ENCODE results near the gene NUP210L. TPM values are rescaled to one million over a fixed set of nuclear protein-coding genes. Genes with fewer than 3 reads are reported as not detected.

NUP210L gene
- total and polyA plus RNA-seq, 2 of the 13 experiments (the other 11 are each of a cell fraction or from before 2014, with no cell fraction given), result not detected

GRCh38 chr1:153963030-153963849 is 191.6 kb downstream of the NUP210L start, which contains the start of gene SLC39A1 (continued):
- peak; percentile 79; the same call in 1 of the 2 replicates for TF ChIP-seq TIGD3 (CRISPR knock-in tag; IDR thresholded peaks at IDR 0.05; ENCODE audit: borderline replicate concordance)
- TF ChIP-seq MBD4 (IDR thresholded peaks at IDR 0.05; ENCODE audit: borderline replicate concordance, low read length), result no peak
- no peak for TF ChIP-seq MAFF (IDR thresholded peaks at IDR 0.05; ENCODE audit: low read depth, low read length)
- peak; percentile 40; the same call in 1 of the 2 replicates for TF ChIP-seq RXRB (CRISPR knock-in tag; IDR thresholded peaks at IDR 0.05; ENCODE audit: borderline replicate concordance)
- 0 out of 2 replicates have a peak, but pooled peaks have one; percentile 24 for TF ChIP-seq KMT2B (CRISPR knock-in tag; IDR thresholded peaks at IDR 0.05)
- TF ChIP-seq SPEN (CRISPR knock-in tag; IDR thresholded peaks at IDR 0.05; ENCODE audit: low read depth), result peak; percentile 71
- TF ChIP-seq EEA1 (CRISPR knock-in tag; IDR thresholded peaks at IDR 0.05; ENCODE audit: borderline replicate concordance), result peak; percentile 19; the same call in 1 of the 2 replicates
- peak; percentile 45 for TF ChIP-seq ZNF263 (CRISPR knock-in tag; IDR thresholded peaks at IDR 0.05)
- peak; percentile 77 to 83 for TF ChIP-seq POLR2A (IDR thresholded peaks at IDR 0.05; ENCODE audit: insufficient read depth in 1 of 2, low read depth in 2 of 2, low read length in 2 of 2)
- peak; percentile 59 for TF ChIP-seq HOXA3 (CRISPR knock-in tag; IDR thresholded peaks at IDR 0.05)
- 0 out of 2 replicates have a peak, but pooled peaks have one; percentile 26 for TF ChIP-seq ZNF556 (CRISPR knock-in tag; IDR thresholded peaks at IDR 0.05; ENCODE audit: borderline replicate concordance)
- no peak for TF ChIP-seq ZBTB38 (CRISPR knock-in tag; IDR thresholded peaks at IDR 0.05)
- TF ChIP-seq ZNF503 (CRISPR knock-in tag; IDR thresholded peaks at IDR 0.05), result 0 out of 2 replicates have a peak, but pooled peaks have one; percentile 45
- TF ChIP-seq ZNF331 (CRISPR knock-in tag; IDR thresholded peaks at IDR 0.05), result 0 out of 2 replicates have a peak, but pooled peaks have one; percentile 9
- TF ChIP-seq, protein P1, sequence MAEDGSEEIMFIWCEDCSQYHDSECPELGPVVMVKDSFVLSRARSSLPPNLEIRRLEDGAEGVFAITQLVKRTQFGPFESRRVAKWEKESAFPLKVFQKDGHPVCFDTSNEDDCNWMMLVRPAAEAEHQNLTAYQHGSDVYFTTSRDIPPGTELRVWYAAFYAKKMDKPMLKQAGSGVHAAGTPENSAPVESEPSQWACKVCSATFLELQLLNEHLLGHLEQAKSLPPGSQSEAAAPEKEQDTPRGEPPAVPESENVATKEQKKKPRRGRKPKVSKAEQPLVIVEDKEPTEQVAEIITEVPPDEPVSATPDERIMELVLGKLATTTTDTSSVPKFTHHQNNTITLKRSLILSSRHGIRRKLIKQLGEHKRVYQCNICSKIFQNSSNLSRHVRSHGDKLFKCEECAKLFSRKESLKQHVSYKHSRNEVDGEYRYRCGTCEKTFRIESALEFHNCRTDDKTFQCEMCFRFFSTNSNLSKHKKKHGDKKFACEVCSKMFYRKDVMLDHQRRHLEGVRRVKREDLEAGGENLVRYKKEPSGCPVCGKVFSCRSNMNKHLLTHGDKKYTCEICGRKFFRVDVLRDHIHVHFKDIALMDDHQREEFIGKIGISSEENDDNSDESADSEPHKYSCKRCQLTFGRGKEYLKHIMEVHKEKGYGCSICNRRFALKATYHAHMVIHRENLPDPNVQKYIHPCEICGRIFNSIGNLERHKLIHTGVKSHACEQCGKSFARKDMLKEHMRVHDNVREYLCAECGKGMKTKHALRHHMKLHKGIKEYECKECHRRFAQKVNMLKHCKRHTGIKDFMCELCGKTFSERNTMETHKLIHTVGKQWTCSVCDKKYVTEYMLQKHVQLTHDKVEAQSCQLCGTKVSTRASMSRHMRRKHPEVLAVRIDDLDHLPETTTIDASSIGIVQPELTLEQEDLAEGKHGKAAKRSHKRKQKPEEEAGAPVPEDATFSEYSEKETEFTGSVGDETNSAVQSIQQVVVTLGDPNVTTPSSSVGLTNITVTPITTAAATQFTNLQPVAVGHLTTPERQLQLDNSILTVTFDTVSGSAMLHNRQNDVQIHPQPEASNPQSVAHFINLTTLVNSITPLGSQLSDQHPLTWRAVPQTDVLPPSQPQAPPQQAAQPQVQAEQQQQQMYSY (CRISPR knock-in tag; IDR thresholded peaks at IDR 0.05), result peak; percentile 66; the same call in 1 of the 2 replicates
- peak; percentile 49; the same call in 1 of the 2 replicates for TF ChIP-seq HDAC1 (CRISPR knock-in tag; IDR thresholded peaks at IDR 0.05)
- no peak for TF ChIP-seq KLF15 (CRISPR knock-in tag; IDR thresholded peaks at IDR 0.05; ENCODE audit: borderline replicate concordance)
- TF ChIP-seq SATB2 (CRISPR knock-in tag; IDR thresholded peaks at IDR 0.05), result 0 out of 2 replicates have a peak, but pooled peaks have one; percentile 67
- TF ChIP-seq MAZ (IDR thresholded peaks at IDR 0.05; ENCODE audit: borderline replicate concordance, low read depth, low read length), result peak; percentile 86
- TF ChIP-seq MAZ (CRISPR knock-in tag; IDR thresholded peaks at IDR 0.05; ENCODE audit: low read depth), result peak; percentile 40; the same call in 1 of the 2 replicates
- TF ChIP-seq ZNF414 (CRISPR knock-in tag; IDR thresholded peaks at IDR 0.05), result 0 out of 2 replicates have a peak, but pooled peaks have one; percentile 50

All from HepG2 (cell line).